GM19099 (cell line): Measurements from ENCODE around the gene NUDT16L1.

Source experiments
- POLR2A ChIP-seq: IDR thresholded peaks from 3 replicates; pipeline ENCODE4 v1.6.1; 2011; ENCODE audit warnings: low read depth; ENCODE audit not compliant: insufficient read length; ENCODE audit errors: extremely low read depth

Gene NUDT16L1

DNA sequence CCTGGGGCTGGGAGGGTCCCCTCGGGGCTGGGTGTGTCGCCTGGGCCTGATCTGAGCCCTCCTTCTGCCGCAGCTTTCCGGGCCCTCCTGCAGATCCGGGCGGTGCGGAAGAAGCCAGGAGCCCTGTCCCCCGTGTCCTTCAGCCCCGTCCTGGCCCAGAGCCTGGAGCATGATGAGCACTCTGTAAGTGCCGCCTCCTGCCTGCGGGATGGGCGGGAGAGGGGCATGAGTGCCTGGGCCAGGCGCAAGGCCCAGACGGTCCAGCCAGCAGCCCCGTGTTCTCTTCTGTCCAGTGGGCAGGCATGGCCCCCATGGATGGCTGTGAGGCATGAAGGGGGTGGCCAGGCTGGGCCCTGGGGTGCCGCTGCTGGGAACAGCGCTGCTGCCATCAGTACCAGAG, 16.0 kb upstream of the NUDT16L1 start:
- TF ChIP-seq POLR2A = no peak

DNA sequence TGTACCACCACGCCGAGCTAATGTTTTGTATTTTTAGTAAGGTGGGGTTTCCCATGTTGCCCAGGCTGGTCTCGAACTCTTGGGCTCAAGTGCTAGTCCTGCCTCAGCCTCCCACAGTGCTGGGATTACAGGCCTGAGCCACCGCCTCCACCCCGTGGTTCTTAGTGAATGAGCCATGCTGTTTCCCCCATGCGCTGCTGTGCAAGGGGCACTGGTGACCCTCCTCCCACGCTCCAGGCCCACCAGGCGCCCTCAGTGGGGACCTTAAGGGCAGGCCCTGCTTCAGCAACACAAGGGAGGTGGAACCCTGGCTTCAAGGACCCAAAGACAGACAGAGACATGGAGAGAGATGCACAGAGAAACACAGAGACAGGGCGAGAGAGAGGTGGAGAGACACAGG, 15.4 kb upstream of the NUDT16L1 start:
- TF ChIP-seq POLR2A = no peak

DNA sequence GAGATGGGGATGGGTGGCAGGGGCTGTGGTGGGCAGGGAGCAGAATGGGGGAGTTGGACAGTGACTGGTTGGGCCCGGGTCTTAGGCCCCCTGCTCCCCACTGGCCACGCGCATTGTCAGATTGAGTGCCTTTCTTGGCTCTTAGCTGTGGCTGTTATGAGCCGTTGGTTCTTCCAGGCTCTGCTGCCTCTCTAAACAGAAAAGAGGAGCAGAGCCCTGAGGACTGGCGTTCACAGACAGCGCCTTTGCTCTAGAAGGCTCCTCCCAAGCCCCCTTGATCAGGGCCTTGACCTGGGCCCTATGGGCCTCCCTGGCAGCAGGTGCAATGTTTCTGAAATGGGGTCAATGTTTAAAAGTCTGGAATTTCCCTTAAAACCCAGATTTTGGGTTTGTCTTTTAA, 14.8 kb upstream of the NUDT16L1 start:
- TF ChIP-seq POLR2A = no peak

DNA sequence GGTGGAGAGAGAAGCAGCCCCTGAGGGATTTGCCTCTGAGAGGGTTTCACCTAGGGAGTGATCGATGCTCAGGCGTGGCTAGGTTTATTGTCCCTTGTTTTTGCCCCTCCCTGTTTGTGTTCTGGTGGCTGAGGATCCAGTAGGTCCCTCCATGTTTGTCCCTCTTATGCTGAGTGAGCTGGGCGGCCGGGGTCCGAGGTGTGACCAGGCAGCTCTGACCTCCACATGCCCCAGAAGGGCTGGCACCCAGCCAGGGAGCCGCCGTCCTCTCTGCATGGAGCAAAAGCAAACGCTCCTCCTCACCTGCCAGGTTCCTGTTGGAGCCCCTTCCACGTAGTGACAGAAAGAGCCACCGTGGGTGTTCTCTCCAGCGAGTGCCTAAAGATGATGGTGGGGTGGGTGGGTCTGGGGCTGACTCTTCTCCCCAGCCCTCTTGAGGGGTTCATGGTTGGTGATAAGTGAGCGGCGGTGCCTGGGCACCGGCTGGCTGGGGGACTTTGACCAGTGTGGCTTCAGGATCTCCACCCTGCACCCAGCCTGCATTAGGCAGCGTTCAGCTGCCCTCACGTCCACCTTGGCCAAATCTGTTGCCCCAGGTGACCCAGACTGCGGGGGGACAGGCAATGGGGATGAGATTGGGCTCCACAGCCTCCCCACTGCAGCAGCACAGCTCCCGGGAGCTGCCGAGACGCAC, 14.1 kb upstream of the NUDT16L1 start:
- no peak for TF ChIP-seq POLR2A

DNA sequence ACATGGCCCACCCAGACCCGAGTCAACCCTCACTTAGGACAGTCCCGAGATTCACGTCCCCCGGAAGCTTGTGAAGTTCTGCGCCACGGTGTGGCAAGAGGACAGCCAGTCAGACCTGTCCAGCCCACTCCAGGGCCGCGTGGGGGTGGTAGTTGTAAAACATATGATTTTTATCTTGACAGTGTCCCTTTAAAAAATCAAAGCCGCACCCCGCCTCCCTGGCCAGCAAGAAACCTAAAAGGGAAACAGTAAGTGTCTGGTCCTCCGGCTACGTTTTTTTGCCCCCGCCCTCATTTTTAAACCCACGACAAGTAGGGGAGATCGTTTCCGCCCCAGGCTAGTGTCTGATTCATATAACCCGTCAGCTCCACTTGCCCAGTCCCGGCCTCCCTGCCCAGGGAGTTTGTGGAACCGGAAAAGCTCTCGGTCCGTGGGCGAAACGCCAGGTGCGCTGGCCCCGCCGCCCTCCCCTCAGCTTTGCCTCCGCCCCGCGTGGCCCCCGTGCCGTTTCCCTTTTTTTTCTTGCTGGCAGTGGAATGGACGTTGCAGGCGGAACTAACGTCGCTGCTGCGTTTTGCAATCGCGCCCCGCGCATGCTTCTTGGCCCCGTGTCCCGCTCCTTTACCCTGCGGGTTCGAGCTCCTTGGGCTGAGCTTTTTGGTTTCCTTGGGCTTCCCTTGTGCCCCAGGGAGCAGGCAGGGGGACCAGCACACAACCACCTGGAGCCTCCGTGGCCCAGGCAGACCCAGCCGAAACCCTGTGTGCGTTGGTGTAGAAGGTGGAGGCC, 13.3 kb upstream of the NUDT16L1 start:
- TF ChIP-seq POLR2A = no peak

DNA sequence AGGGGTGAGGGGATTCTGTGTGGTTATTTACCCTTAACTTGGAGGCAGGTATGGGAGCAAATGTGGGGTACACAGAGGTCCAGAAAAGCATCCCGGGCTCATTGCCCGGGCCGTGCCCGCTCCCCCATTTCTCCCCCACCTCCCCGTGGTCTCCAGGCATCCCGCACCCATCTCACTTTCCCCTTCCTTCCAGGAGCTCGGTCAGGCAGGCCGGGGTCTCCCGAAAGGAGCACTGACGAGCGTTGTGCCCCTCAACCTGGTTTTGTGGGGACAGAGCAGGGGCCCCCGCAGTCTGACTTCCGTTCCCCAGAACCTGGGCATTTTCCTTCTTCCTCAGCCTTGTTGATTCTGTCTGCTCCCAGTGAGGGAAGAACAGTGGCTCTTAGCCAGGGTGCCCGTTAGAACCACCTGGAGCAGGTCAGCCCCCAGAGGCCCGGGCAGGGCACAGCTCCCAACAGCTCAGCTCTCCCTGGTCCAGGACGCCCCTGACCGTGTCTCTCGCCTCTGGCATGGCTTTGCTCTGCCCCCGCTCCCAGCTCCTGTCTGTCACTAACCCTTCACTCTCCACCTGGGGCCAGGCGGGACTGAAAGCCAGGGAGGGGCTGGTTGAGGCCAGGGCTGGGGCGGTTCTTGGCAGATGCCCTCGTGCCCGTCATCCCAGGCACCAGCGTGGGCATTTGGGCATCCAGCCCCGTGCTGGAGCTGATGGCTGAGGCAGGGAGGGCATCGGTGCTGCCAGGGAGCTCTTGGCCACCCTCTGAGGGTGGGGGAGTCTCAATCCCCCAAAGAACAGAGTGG, 12.5 kb upstream of the NUDT16L1 start:
- TF ChIP-seq POLR2A = no peak

DNA sequence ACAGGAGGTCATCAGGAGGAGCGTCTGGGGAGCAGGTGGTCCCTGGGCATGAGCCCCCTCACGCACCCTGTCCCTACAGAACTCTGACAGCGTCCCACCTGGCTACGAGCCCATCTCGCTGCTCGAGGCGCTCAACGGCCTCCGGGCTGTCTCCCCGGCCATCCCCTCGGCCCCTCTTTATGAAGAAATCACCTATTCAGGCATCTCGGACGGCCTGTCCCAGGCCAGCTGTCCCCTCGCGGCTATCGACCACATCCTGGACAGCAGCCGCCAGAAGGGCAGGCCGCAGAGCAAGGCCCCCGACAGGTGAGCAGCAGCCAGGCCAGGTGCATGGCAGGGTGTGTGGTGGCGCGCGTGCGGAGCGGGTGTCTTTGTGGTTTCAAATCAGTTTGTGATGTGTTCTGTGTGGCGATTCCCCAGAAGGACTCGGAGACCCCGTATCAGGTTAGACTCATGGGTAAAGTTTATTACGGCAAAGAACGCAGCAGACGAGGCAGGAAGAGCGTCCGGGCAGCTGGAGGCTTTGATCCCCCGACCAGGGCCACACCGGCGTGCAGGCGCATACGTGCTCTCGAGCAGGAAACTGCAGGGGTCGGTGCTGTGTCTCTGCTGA, 11.8 kb upstream of the NUDT16L1 start:
- TF ChIP-seq POLR2A = no peak

DNA sequence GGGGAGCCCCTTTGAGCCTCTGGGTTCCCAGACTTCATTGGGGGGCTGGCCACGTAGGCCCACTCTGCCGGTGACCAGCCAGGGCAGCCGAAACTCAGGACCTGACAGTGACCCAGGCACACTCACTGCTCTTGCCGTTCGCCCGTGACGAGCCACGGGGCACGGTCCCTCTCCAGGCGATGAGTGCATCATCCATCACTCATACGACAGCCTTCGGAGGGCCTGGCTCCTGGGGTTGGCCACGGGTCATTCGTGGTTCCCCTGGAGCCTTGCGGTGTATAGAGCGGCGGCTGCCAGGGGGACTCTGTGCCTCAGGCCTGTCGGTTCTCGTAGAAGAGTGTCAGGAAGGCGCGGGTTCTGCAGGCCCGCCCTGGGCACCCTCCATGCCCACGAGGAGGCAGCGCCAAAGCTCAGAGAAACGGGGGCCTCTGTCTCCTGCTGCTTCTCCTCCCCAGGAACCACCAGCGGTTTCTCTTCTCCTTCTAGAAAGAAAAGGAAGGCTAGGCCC, 11.2 kb upstream of the NUDT16L1 start:
- TF ChIP-seq POLR2A = no peak

DNA sequence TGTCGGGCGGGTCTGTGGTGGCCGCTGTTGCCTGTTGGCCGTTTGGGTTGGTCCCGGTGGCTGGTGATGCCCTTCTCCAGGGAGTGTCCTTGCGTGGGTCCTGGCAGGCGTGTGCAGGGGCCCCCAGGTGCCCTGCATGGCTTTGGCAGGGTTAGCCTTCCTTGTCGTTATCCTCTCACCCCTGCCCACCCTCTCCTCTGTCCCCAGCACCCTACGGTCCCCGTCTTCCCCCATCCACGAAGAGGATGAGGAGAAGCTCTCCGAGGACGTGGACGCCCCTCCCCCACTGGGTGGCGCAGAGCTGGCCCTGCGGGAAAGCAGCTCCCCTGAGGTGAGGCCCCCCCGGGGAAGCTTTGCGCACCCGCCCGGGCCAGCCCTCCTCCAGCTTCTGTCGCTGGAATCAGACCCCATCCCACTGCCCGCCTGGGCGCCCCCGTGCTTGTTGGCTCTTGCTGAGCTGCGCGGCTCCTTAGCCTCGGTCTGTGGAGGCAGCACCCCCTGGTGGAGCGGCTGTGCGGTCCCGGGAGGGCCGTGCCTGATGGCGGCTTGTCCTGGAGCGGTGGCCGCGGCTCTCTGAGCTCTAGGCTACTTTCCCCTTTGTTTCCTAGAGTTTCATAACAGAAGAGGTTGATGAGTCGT, 10.6 kb upstream of the NUDT16L1 start:
- TF ChIP-seq POLR2A = no peak

DNA sequence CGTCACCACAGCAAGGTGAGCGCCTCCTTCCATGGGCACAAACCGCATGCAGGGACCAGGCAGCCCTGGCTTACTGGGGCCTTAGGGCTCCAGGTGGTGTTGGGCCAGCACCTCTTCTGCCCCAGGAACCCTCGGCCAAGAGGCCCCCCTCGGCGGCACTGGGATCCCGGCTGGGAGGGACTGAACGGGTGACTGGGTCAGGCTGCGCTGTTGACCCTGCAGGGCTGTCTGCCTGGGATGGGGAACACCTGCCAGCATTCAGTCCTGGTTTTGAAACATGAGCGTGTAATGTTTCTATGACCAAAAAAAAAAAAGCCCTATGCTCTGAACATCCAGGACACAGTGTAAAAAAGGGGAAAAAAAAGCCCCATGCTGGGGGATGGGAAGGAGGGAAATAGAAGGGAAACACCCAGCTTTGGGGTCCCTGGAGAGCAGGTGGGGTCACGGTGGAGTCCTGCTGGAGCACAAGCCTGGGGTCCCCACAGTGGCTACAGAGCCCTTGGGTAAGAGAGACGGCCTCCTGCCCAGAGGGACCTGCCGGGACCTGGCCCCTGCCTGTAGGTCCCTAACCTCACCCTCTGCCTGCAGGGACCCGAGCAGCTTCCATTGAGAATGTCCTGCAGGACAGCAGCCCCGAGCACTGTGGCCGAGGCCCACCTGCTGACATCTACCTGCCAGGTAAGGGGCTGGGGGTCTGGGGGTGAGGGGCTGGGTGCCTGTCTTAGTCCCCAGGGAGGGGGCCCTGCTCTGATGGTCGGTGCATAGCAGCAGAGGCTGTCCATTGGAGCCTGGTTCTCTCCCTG, 9.9 kb upstream of the NUDT16L1 start:
- TF ChIP-seq POLR2A = no peak

DNA sequence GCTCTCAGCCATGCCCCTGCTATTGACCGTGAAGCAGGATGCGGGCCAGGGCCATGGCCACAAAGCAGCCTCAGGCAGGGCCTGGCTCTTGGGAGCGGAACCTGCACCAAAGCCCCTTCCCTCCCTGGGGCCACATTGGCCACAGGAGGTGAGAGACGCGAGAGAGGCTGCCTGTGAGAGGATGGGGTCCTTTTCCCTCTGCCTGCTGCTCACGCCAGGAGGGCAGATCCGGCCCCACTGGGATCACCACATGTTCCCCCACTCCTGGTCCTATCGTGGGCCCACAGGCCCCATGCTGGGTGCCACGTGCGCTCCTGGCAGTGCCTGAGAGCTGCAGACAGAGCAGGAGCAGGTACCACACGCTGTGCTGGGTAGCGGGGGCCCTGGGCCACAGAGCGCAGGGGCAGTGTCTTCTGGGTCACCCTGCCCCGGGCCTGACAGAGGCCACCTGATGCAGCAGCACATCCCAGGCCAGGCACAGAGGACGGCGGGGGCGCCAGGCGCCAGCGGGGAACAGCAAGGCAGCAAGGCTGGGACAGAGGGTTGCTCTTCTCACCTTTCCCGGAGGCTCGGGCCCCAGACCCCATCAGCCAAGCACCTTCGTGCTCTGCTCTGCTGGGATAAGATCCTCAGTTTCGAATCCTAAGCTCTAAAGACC, 9.2 kb upstream of the NUDT16L1 start:
- TF ChIP-seq POLR2A = no peak

DNA sequence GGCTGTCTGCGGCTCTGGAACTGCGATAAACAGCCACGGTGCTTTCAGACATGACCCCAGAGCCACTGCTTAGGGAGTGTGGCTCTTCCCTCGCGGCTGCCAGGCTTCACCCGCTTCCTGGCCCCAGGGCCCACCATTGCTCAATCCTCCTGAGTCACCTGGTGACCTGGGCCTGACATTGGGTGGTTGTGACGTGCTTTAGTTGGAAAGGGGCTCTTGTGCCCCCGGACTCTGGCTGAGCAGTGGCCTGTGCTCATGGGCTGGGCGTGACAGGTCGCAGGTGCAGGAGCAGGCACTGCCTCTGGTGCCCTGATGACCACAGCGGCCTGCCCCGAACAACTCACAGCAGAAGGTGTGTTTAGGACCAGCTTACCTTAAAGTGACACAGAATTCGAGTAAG, 8.6 kb upstream of the NUDT16L1 start:
- no peak for TF ChIP-seq POLR2A

DNA sequence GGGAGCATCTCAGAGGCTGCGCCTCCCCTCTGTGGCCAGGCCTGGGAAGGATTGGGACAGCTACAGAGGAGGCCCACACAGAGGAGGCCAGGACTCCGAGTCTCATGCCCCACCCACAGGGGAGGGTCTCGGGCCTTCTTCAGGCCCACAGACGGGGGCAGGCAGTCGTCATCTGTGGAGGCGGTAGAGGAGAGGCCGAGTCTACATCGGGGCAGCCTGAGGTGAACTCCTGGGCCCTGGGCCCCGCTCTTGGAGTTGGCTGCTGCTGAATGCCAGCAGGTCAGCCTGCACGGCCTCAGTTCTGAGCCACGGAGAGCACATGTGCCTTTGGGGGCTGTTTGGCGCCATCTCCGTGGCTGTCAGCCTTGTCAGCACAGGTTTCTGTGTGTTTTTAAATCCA, 8.1 kb upstream of the NUDT16L1 start:
- TF ChIP-seq POLR2A = no peak
